Keratinocyte (primary cell): ENCODE results near the gene PILRB.

Experiments
- CTCF ChIP-seq, 3 experiments: IDR thresholded peaks in 1 of 3; conservative IDR thresholded peaks in 1 of 3; optimal IDR thresholded peaks in 1 of 3; 2 replicates in 2 of 3; 3 replicates in 1 of 3; pipeline versions ENCODE3 to v1.5.1; 2011; ENCODE audit warnings: low read length in 3 of 3, mild to moderate bottlenecking in 3 of 3, moderate library complexity in 2 of 3, control low read depth in 1 of 3, inconsistent platforms in 1 of 3; ENCODE audit not compliant: insufficient read depth in 2 of 3; ENCODE audit errors: extremely low read depth in 1 of 3
- EZH2 ChIP-seq: IDR thresholded peaks from one replicate; pipeline ENCODE4 v1.6.1; 2012; ENCODE audit warnings: inconsistent platforms, mild to moderate bottlenecking, low read length, moderate library complexity

DNA sequence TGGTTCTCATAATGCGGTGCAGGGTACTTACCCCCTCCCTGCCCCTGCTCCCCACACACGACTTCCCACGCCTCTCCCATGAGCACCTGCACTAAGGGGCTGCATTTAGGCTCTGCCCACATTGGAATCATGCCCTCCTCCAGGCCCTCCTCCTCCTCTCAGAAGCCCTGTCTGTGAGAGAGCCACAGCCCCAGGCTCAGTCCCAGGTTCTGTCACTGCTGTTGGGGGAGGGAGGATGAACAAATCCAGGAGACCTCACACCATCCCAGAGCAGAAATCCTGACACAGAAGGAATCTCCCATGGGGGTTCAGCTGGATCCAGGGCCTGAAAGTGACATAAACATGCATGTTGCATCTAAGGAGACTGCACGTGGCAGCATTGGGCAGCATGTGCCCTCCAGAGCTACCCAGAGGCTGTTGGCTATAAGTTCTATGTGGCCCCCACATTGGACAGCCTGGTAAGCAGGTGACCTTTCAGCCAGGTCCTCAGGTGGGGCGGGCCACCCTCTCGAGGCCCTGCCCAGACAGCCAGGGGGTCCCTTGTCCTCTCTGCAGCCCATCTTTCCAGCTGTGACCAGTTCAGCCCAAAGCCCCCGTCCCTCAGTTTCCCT is 13.7 kb downstream of the PILRB start:
- TF ChIP-seq CTCF (optimal IDR thresholded peaks at IDR 0.05 in 1 of 3, IDR thresholded peaks at IDR 0.05 in 1 of 3, conservative IDR thresholded peaks at IDR 0.05 in 1 of 3; ENCODE audit: extremely low read depth in 1 of 3, insufficient read depth in 2 of 3, low read length in 3 of 3) (no peak), EZH2 (no peak)
